GM12878 (cell line): ENCODE measurements around the gene ANO7. TPM values are rescaled to one million over a fixed set of nuclear protein-coding genes. Genes with fewer than 3 reads are reported as not detected.

Experiments used
- ATAC-seq: fragments of 200-7000 bp; cut with Tn5 transposase; 3 replicates; pipeline ENCODE4 v1.9.1; 2020; ENCODE audit warnings: mild to moderate bottlenecking, moderate library complexity
- BruUV-seq: library from RNA; stranded (reverse); fragments of 400-500 nt; replicated peaks from 2 replicates; lab custom pipeline; 2021; lab: Mats Ljungman, UMichigan
- CTCF ChIA-PET: fragments of 300-600 bp; sonication (Branson Sonifier 250); formaldehyde crosslinking; extraction: SDS; loops from one replicate; lab custom pipeline; 2021; ENCODE audit warnings: inconsistent platforms; lab: Yijun Ruan, JAX
- POLR2A ChIA-PET: fragments of 350-600 bp; formaldehyde crosslinking; extraction: SDS; loops from one replicate; lab custom pipeline; 2021; ENCODE audit warnings: inconsistent platforms; lab: Charles Lee
- RAD21 ChIA-PET: fragments of 300-600 bp; sonication (Branson Sonifier 250); formaldehyde crosslinking; loops from one replicate; lab custom pipeline; 2023; ENCODE audit warnings: antibody characterized with exemption; ENCODE audit not compliant: unreplicated experiment; lab: Charles Lee
- SMC1A ChIA-PET: fragments of 300-600 bp; sonication (Branson Sonifier 250); formaldehyde crosslinking; loops from one replicate; lab custom pipeline; 2023; ENCODE audit not compliant: unreplicated experiment, uncharacterized antibody; lab: Charles Lee
- DNase-seq: peaks from one replicate; pipeline ENCODE4 v3.0.0-alpha.2; 2011; ENCODE audit warnings: low read depth, low spot score
- FAIRE-seq: peaks from 3 replicates; lab custom pipeline; 2011; peaks lifted over from hg19 to GRCh38; lab: Jason Lieb, UNC
- H2AFZ ChIP-seq: 2 replicates; pipeline ENCODE4 v1.6.0; 2011; ENCODE audit warnings: low read depth, low read length, control low read depth; ENCODE audit not compliant: control insufficient read depth
- H3K27ac ChIP-seq: 2 replicates; pipeline ENCODE4 v1.5.1; 2011; ENCODE audit warnings: control low read depth; ENCODE audit not compliant: control insufficient read depth, insufficient read depth
- H3K27me3 ChIP-seq, 2 experiments: replicated peaks in 1 of 2; 2 replicates each; pipeline versions ENCODE4 v1.6.0 to v1.6.1; 2011; ENCODE audit warnings: low read length in 1 of 2; ENCODE audit not compliant: control insufficient read depth in 2 of 2, insufficient read depth in 2 of 2
- H3K36me3 ChIP-seq, 2 experiments: 2 replicates each; pipeline ENCODE4 v1.5.1; 2011; ENCODE audit warnings: low read length in 1 of 2; ENCODE audit not compliant: control insufficient read depth in 2 of 2, insufficient read depth in 2 of 2
- H3K4me1 ChIP-seq: 2 replicates; pipeline ENCODE4 v1.6.1; 2011; ENCODE audit warnings: mild to moderate bottlenecking, low read length, moderate library complexity, mixed read lengths; ENCODE audit not compliant: control insufficient read depth, insufficient read depth
- H3K4me2 ChIP-seq: 2 replicates; pipeline ENCODE4 v1.6.0; 2011; ENCODE audit warnings: control low read depth; ENCODE audit not compliant: control insufficient read depth, insufficient read depth
- H3K4me3 ChIP-seq: fragments of 200-600 bp; sonication (generic); 2 replicates; pipeline ENCODE4 v1.5.1; 2016
- H3K79me2 ChIP-seq: 2 replicates; pipeline ENCODE4 v1.6.0; 2011; ENCODE audit warnings: low read length; ENCODE audit not compliant: control insufficient read depth, insufficient read depth
- H3K9ac ChIP-seq: 2 replicates; pipeline ENCODE4 v1.8.0; 2011; ENCODE audit warnings: low read length, control low read depth, mixed read lengths; ENCODE audit not compliant: control insufficient read depth, insufficient read depth
- H3K9me3 ChIP-seq: replicated peaks from 3 replicates; pipeline ENCODE4 v1.5.1; 2011; ENCODE audit warnings: mild to moderate bottlenecking, low read length; ENCODE audit not compliant: control insufficient read depth, insufficient read depth
- H4K20me1 ChIP-seq: 2 replicates; pipeline ENCODE4 v1.6.0; 2011; ENCODE audit not compliant: control insufficient read depth, insufficient read depth
- BCLAF1 ChIP-seq: fragments of 450-650 bp; IDR thresholded peaks from 2 replicates; pipeline ENCODE4 v1.6.1; 2017; ENCODE audit warnings: antibody characterized with exemption, mild to moderate bottlenecking, moderate library complexity
- CEBPB ChIP-seq, 2 experiments: fragments of 150-350 bp in 1 of 2; IDR thresholded peaks; 2 replicates each; pipeline ENCODE4 v1.6.1; 2012 to 2014; ENCODE audit warnings: low read depth in 2 of 2, low read length in 2 of 2, borderline replicate concordance in 1 of 2, inconsistent platforms in 1 of 2
- CEBPZ ChIP-seq: fragments of 150-350 bp; IDR thresholded peaks from 2 replicates; pipeline ENCODE4 v1.6.1; 2016; ENCODE audit warnings: low read depth, low read length
- CREM ChIP-seq: IDR thresholded peaks from 2 replicates; pipeline ENCODE4 v1.6.1; 2014; ENCODE audit warnings: antibody characterized with exemption, low read depth
- EGR1 ChIP-seq, 2 experiments: IDR thresholded peaks; 1 replicate in 1 of 2; 2 replicates in 1 of 2; pipeline ENCODE4 v1.6.1; 2011 to 2012; ENCODE audit warnings: low read depth in 2 of 2, low read length in 2 of 2, borderline replicate concordance in 1 of 2, mild to moderate bottlenecking in 1 of 2, moderate library complexity in 1 of 2
- EP300 ChIP-seq, 2 experiments: fragments of 150-350 bp in 1 of 2; IDR thresholded peaks; 2 replicates each; pipeline ENCODE4 v1.6.1; 2011 to 2012; ENCODE audit warnings: low read depth in 2 of 2, low read length in 2 of 2, borderline replicate concordance in 1 of 2, improper control_type of control experiment in 1 of 2, inconsistent platforms in 1 of 2; ENCODE audit not compliant: control insufficient read depth in 1 of 2
- FOS ChIP-seq: IDR thresholded peaks from 3 replicates; pipeline ENCODE4 v1.6.1; 2011; ENCODE audit warnings: borderline replicate concordance; ENCODE audit not compliant: insufficient read length; ENCODE audit errors: extremely low read depth
- GABPA ChIP-seq: IDR thresholded peaks from 2 replicates; pipeline ENCODE4 v1.6.1; 2014; ENCODE audit warnings: antibody characterized with exemption, low read depth, mild to moderate bottlenecking, inconsistent platforms
- MEF2B ChIP-seq: fragments of 450-650 bp; IDR thresholded peaks from 2 replicates; pipeline ENCODE4 v1.6.1; 2018; ENCODE audit warnings: mild to moderate bottlenecking, moderate library complexity; ENCODE audit not compliant: partially characterized antibody, poor library complexity, severe bottlenecking
- SMAD5 ChIP-seq: IDR thresholded peaks from 2 replicates; pipeline ENCODE4 v1.6.1; 2016; ENCODE audit warnings: antibody characterized with exemption, low read depth
- SP1 ChIP-seq: IDR thresholded peaks from one replicate; pipeline ENCODE4 v1.6.1; 2011; ENCODE audit warnings: low read depth, low read length
- WRNIP1 ChIP-seq: IDR thresholded peaks from 2 replicates; pipeline ENCODE4 v1.6.1; 2011; ENCODE audit warnings: low read depth, low read length, improper control_type of control experiment, borderline replicate concordance
- ZNF207 ChIP-seq: fragments of 450-650 bp; IDR thresholded peaks from 2 replicates; pipeline ENCODE4 v1.6.1; 2014; ENCODE audit warnings: antibody characterized with exemption, mild to moderate bottlenecking, borderline replicate concordance
- WGBS: methylation state at CpG from one replicate; pipeline ENCODE4 v1.1.6; 2016; ENCODE audit warnings: low lambda C conversion rate; ENCODE audit not compliant: insufficient replicate concordance, insufficient coverage; ENCODE audit errors: missing lambda C conversion rate; 5-methylcytosine and 5-hydroxymethylcytosine counted together
- in situ Hi-C: fragments of 300-500 bp; cut with MboI; formaldehyde crosslinking; loops from 9 replicates; pipeline ENCODE4 v1.14.3; 2018; ENCODE audit warnings: mixed read lengths
- intact Hi-C: fragments of 100-400 bp; cut with micrococcal nuclease; formaldehyde crosslinking; loops from one replicate; pipeline ENCODE4 v1.14.2; 2022; ENCODE audit not compliant: unreplicated experiment
- polyA plus RNA-seq, 11 experiments: library from polyadenylated mRNA; depleted of rRNA in 4 of 11; unstranded in 6 of 11; stranded (reverse) in 5 of 11; fragments of >200 nt; fragmentation: Nextera tagmentation in 4 of 11; fragmentation: Illumina TruSeq in 1 of 11; extraction: Ambion mirVana in 4 of 11; extraction: Trizol in 1 of 11; gene quantifications; 1 replicate in 1 of 11; 2 replicates in 10 of 11; pipeline versions ENCODE4 v1.2.1 to v1.2.3, GENCODE V29; 2011 to 2016; ENCODE audit warnings: inconsistent platforms in 2 of 11, missing spikeins in 2 of 11, low read depth in 1 of 11
- total RNA-seq, 4 experiments: library from RNA; depleted of rRNA in 3 of 4; stranded (reverse); fragments of >200 nt in 3 of 4; fragmentation: Illumina TruSeq in 1 of 4; extraction: Trizol in 1 of 4; gene quantifications; 2 replicates each; pipeline versions ENCODE4 v1.2.1 to v1.2.3, GENCODE V29; 2013 to 2021

The ANO7 gene
- total and polyA plus RNA-seq, 10 of the 15 experiments (the other 5 are each of a cell fraction or from before 2014, with no cell fraction given) = 0.08 to 1.4 (median 0.44) TPM

GRCh38 chr2:241163601-241164118 is 24.8 kb upstream of the ANO7 start:
- in situ Hi-C loops (no loop called here), intact Hi-C loops (no loop called here)
- H3K36me3 ChIP-seq = peaks cover 5 to 37% of the 10 kb centered on the region in 2 experiments
- H2AFZ ChIP-seq = no peak overlapping the region
- H3K9ac ChIP-seq = no peak overlapping the region
- ChIA-PET CTCF (no interaction called here), POLR2A (no interaction called here), RAD21 (no interaction called here), SMC1A (no interaction called here)
- ATAC-seq = no peak
- FAIRE-seq = no peak
- H3K79me2 ChIP-seq = no peaks in the 10 kb centered on the region
- TF ChIP-seq ZNF207 (no peak), CREM (no peak), CEBPB (IDR thresholded peaks at IDR 0.05; ENCODE audit: borderline replicate concordance in 1 of 2, low read depth in 2 of 2, low read length in 2 of 2) (no peak), EGR1 (IDR thresholded peaks at IDR 0.05; ENCODE audit: borderline replicate concordance in 1 of 2, low read depth in 2 of 2, low read length in 2 of 2) (no peak), GABPA (no peak), WRNIP1 (no peak), MEF2B (no peak), SMAD5 (no peak), SP1 (no peak), FOS (no peak), BCLAF1 (no peak), CEBPZ (no peak), EP300 (IDR thresholded peaks at IDR 0.05; ENCODE audit: borderline replicate concordance in 1 of 2, control insufficient read depth in 1 of 2, low read depth in 2 of 2, low read length in 2 of 2) (no peak)
- DNase-seq = no peak
- H3K27ac ChIP-seq = no peak overlapping the region
- H3K4me3 ChIP-seq = no peak overlapping the region
- H3K4me2 ChIP-seq = no peak overlapping the region
- no peaks in the 10 kb centered on the region for H3K4me1 ChIP-seq
- no peaks in the 10 kb centered on the region for H4K20me1 ChIP-seq
- no peaks in the 10 kb centered on the region for H3K27me3 ChIP-seq
- 51% methylated on average over 3 of the region's 3 CpGs for WGBS
- no peaks in the 10 kb centered on the region for H3K9me3 ChIP-seq
- BruUV-seq = no TSS peak
